H1 (cell line): ENCODE data around the gene SCRN1. TPM values are rescaled to one million over a fixed set of nuclear protein-coding genes. Genes with fewer than 3 reads are reported as not detected.

Experiments used
- EZH2 ChIP-seq: fragments of 200-600 bp; sonication (generic); IDR thresholded peaks from 2 replicates; pipeline ENCODE4 v1.7.1; 2012; ENCODE audit warnings: low read depth, mild to moderate bottlenecking, moderate library complexity, low read length, inconsistent platforms; ENCODE audit not compliant: severe bottlenecking
- HDAC2 ChIP-seq, 2 experiments: fragments of 300-600 bp in 1 of 2; sonication (generic) in 1 of 2; IDR thresholded peaks; 2 replicates each; pipeline ENCODE4 v1.6.1; 2011 to 2012; ENCODE audit warnings: low read depth in 2 of 2, low read length in 2 of 2, mild to moderate bottlenecking in 2 of 2, moderate library complexity in 2 of 2, borderline replicate concordance in 1 of 2, inconsistent platforms in 1 of 2
- SAP30 ChIP-seq: fragments of 300-600 bp; sonication (generic); IDR thresholded peaks from 2 replicates; pipeline ENCODE4 v1.7.1; 2012; ENCODE audit warnings: low read length, moderate library complexity, mild to moderate bottlenecking, inconsistent platforms; ENCODE audit not compliant: insufficient read depth, insufficient replicate concordance
- polyA plus RNA-seq, 7 experiments: library from polyadenylated mRNA; depleted of rRNA in 3 of 7; stranded (reverse) in 5 of 7; unstranded in 2 of 7; fragments of >200 nt in 5 of 7; fragments of 200-250 nt in 2 of 7; gene quantifications; 1 replicate in 5 of 7; 2 replicates in 1 of 7; 4 replicates in 1 of 7; pipeline versions ENCODE4 v1.2.1 to v1.2.3, GENCODE V29; 2011 to 2013; ENCODE audit warnings: missing spikeins in 2 of 7, mixed read lengths in 2 of 7
- total RNA-seq: library from RNA; stranded (reverse); fragmentation: NEBNext Ultra II Directional; extraction: Animal tissue kit (Norgen Biotek cat#: 25700); gene quantifications from 2 replicates; pipeline ENCODE4 v1.2.1, GENCODE V29; 2021

SCRN1 gene
- total and polyA plus RNA-seq, 2 of the 8 experiments (the other 6 are each of a cell fraction or from before 2014, with no cell fraction given): 36.0 to 75.8 TPM

- TF ChIP-seq HDAC2 (IDR thresholded peaks at IDR 0.05; ENCODE audit: borderline replicate concordance in 1 of 2, low read depth in 2 of 2, low read length in 2 of 2) (no peak), EZH2 (no peak), SAP30 (no peak)
- TF ChIP-seq, all 59 proteins: peak for 0
These were observed 46.6 kb upstream of the SCRN1 start (continued) for GRCh38 chr7:30036220-30036619.
